ENCODE data around the gene PDE2A.

Gene PDE2A

DNA sequence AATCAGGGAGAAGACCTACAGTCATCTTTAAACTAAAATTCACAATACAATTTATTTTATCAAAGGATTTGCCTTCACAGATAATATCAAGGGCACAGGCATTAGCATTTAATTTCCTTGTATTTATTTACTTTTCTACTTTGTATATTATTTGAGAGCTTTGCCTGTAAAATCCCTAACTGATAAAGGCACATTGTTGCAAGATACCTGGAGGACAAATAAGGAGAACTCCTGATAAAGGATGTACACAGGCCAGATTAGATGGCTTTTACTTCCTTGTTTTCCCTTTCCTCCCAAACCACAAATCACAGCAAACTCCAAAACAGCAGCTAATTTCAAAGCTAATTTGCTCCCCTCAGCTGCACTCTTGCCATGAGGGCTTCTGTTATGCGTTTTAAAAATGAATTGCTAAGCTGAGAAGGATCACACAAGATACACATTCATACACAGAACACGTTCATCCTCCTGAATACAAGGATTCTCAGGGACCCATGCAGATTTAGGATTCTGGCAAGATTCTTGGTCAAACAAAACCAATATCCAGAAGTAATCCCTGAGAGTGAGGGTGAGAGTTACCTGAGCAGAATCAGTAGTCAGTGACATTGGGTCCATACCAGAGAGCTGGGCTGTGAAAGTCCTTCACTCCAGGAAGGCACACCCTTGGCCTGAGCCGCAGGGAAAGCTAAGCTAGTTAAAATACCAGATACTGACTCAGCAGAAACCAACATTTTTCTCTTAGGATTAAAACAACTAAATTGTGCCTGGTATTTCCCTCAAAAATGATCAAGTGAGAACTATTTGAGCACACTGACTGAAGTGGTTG, 139.6 kb downstream of the PDE2A start:
- DNase-seq (ENCODE audit: insufficient read length) (no peak), FAIRE-seq (no peak)
- no peak for TF ChIP-seq POLR2A (IDR thresholded peaks at IDR 0.05; ENCODE audit: low read depth, low read length)
- TF ChIP-seq POLR2AphosphoS5 (IDR thresholded peaks at IDR 0.05; ENCODE audit: low read depth, low read length), result no peak
- no peak for TF ChIP-seq TAF1 (IDR thresholded peaks at IDR 0.05; ENCODE audit: borderline replicate concordance, low read depth, low read length)

DNA sequence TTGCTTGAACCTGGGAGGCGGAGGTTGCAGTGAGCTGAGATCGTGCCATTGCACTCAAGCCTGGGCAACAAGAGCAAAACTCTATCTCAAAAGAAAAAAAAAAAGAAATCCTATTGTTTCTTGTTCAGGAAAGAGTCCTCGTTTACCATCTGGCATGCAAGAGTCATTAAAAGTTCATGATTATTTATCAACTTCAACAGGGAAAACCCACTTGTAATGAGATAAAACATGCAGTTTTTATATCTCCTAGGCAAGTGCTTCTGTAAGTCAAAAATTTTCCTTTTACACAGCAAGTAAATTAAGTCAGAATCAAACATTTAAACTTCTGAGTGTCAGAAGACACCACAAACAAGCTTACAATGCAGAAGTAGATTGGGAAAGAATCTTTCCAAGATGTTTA, 145.2 kb downstream of the PDE2A start:
- FAIRE-seq (no peak), DNase-seq (ENCODE audit: insufficient read length) (no peak)
- TF ChIP-seq POLR2AphosphoS5 (IDR thresholded peaks at IDR 0.05; ENCODE audit: low read depth, low read length) (no peak), TAF1 (IDR thresholded peaks at IDR 0.05; ENCODE audit: borderline replicate concordance, low read depth, low read length) (no peak), POLR2A (IDR thresholded peaks at IDR 0.05; ENCODE audit: low read depth, low read length) (no peak)

DNA sequence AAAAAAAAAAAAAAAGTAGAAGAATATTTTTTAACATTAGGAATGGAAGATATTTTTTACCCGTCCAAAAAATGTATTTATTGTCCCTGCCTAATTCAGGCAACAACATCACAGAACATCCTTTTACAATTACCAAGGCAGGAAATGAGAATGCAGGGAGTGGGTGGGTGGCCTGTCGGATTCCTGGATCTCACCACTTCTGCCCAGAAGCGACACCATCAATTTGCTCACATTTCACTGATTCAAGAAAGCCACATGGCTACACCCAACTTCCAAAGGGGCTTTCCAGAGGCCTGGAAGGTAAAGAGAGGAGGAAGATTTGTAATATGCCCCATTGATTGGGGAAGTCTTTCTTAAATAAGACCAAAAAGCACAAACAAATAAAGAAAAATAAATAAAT, 146.1 kb downstream of the PDE2A start:
- no peak for TF ChIP-seq POLR2A (IDR thresholded peaks at IDR 0.05; ENCODE audit: low read depth, low read length)
- no peak for TF ChIP-seq POLR2AphosphoS5 (IDR thresholded peaks at IDR 0.05; ENCODE audit: low read depth, low read length)
- no peak for TF ChIP-seq TAF1 (IDR thresholded peaks at IDR 0.05; ENCODE audit: borderline replicate concordance, low read depth, low read length)
- DNase-seq (ENCODE audit: insufficient read length), result no peak
- FAIRE-seq, result no peak
